SK-N-MC (cell line): Measurements from ENCODE around the gene BTN3A1.

ENCODE experiments used
- EZH2 ChIP-seq: fragments of 200-600 bp; sonication (generic); IDR thresholded peaks from one replicate; pipeline ENCODE4 v1.6.1; 2017; ENCODE audit warnings: antibody characterized with exemption
- POLR2AphosphoS5 ChIP-seq: IDR thresholded peaks from 2 replicates; pipeline ENCODE4 v1.6.1; 2012; ENCODE audit warnings: mild to moderate bottlenecking, low read depth, low read length, borderline replicate concordance

- no peak for TF ChIP-seq EZH2
- no peak for TF ChIP-seq POLR2AphosphoS5
These were observed 47.9 kb upstream of the BTN3A1 start for GRCh38 chr6:26354162-26354561.
